ENCODE measurements around the gene TXLNG.

The TXLNG gene

DNA sequence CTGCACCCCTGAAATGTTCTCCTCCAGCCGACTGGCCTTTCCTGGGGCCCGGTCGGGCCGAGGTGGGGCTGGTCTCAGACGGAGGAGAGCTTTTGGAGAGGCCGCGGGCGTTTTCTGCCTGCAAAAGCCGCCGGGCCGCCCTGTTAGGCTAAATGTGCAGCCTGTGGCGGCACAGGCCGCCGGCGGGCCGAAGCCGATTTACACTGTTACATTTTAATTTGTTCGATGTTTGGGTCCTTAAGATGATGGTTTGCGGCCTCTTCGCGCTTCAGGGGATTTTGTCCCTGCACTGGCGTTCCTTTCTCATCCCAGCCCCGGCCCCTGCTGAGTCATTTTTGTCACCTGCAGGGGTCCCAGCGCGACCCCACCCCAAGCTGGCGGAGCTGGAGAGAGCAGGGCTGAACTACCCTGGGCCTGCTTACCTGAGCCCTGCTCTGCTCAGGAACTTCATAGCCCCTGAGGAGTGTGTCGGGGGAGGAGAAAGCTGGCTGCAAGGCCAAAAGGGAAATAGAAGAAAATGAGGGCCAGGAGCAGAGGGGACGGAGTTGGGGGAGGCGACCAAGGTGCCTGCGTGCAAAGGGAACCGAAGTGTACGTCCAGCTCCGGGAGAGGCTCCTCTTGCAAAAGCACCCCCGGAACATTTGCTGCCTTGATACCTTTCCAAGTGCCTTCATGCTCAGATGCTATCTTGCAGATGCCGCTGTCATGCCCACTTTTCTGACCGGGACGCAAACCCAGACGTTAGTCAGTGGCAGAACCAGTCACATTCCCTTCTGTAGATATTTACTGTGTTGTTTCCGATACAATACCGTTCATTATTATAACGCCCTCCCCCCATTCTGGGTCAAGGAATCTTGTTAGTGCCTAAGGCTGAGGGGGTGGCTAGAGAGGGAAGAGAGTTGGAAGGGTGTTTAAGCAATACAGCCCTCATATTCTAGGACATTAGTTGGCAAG lies 84.9 kb downstream of the TXLNG start:
- no peak for DNase-seq (ENCODE audit: low read depth in 3 of 3)

DNA sequence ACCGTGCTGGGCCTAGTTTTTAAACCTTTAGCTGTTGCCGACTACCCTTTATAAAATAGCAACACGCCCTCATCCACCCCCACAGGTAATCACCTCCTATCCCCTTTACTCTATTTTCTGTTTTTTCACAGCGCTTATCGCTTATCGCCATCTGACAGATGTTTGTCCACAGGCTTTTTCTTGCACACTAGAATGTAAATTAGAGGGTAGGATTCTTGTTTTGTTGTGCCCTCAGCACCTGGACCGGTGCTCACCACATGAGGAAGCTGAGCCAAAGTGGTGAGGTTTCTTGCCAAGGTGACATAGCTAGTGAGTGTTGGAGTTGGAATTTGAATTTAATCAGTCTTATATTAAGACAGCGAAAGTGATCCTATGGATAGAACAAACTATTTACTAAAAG lies 86.8 kb downstream of the TXLNG start:
- DNase-seq (ENCODE audit: low read depth in 3 of 3) = no peak

DNA sequence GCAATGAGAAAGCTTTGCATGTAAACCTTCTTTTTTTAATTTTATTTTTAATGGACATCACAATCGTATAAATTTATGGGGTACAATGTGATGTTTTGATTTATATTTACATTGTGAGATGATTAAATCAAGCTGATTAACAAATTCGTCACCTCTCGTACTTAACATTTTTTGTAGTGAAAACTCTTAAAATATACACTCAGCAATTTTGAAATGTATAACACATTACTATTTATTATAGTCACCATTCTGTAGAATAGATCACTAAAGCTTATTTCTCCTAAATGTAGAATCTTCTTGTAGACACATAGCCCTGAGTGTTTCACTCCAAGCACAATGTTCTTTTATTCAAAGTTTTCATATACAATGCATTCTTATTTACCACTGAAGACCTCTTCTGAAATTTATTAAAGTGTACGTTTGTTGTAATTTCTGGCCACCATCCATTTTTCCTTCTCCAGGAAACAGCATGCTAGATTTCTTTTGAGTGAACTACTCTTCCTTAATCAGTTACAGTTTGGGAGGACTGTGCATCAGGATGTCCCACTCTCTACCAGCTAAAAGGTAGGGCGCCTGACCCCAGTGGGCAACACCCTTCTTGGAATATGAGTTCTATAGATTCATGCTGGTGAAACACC lies 88.3 kb downstream of the TXLNG start:
- no peak for DNase-seq (ENCODE audit: low read depth in 3 of 3)

DNA sequence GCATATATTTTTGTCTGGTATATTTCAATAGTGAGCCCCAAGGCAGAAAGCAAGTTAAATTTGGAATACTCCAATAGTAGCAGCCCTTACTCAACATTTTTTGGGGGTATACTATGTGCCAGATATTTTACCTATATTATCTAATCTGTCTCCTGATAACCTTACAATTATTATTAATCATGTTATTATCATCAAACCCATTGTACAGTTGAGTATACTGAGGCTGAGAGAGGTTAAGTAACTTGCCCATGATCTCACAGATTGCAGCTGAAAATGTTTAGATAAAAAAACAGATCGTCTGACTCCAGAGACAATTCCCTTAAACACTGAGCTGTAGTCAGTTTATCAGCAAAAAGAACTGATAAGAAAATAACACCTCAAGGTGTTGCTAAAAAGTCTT lies 90.4 kb downstream of the TXLNG start:
- no peak for DNase-seq (ENCODE audit: low read depth in 3 of 3)

DNA sequence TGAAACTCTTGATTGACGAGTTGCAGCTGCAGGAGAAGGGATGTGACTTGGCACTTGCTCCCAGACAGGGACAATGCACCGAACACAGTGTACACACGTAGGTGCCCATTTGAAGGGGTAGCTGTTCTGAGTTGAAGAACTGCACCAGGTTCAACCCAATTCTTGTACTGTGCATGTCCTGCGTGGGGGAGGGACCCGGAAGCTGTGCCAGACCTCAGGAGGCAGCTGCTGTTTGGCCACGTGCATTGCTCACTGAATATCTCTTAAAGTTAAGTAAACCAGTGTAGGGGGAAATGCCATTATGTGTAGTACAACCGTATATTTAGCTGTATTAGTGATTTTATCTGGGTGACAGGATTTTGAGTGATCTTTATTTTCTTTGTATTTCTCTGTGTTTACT lies 95.9 kb downstream of the TXLNG start:
- peak in 1 of 3 experiments; percentile 6 for DNase-seq (ENCODE audit: low read depth in 3 of 3)

DNA sequence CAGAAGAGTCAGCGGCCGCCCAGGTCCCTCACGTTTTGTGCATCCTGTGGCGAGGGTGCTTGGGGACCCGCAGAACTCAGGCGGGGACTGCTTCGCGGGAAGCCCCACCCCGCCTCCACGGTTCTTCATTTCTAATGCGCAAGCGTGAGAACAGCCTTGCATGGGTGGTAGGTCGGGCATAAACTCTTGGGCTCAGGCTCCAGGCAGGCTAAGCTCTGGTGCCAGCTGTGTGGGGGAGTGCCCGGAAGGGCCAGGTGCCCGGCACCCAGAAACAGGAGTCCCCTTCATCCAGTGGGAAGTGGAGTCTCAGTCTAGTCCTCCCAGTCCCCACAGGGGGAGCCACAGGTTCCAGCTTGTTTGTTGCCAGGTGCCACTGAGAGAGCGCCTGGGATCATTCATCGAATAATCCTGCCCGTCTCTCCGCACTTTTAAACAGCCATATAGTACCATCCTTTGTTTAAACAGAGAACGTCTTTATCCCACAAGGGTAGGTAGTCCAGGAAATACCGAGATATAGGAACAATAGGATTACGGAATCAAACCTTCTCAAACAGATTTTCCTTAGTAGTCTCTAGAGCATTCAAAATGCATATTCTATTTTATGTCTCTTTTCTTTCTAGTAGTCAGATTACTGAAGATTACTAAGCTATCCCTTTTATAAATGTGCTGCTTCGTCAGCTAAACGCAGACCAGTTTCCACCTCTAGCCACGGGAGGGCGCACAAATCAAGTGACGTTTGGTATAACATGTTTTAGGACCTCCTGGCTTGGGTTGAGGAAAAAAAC lies 96.6 kb downstream of the TXLNG start:
- DNase-seq (ENCODE audit: low read depth in 3 of 3) = peak; percentile 34 to 66 (median 35)

DNA sequence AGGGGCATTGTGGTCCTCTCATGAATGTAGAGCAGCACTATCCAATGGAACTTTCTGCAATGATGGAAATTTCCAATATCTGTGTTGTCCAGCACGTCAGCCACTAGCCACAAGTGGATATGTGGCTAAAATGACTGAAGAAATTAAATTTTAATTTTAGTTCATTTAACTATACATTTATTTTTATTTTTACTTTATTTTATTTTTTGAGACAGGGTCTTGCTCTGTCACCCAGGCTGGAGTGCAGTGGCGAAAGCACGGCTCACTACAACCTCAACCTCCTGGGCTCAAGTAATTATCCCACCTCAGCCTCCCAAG lies 97.2 kb downstream of the TXLNG start:
- DNase-seq (ENCODE audit: low read depth in 3 of 3) = no peak

DNA sequence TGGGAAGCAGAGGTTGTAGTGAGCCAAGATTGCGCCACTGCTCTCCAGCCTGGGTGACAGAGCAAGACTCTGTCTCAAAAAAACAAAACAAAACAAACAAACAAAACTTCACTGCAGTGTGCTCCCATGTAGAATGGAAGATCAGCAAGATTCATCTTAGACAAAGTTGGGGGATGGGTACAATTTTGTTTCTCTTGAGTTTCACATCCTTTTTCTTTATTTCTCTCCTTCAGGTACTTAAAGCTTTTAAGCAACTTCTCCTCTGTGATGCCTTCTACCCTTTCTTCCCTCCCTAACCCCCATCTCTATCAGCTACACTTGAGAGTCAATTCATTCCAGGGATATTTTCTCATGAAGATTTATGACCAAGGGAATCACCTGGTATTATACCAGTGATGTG lies 99.4 kb downstream of the TXLNG start:
- DNase-seq (ENCODE audit: low read depth in 3 of 3) = no peak

DNA sequence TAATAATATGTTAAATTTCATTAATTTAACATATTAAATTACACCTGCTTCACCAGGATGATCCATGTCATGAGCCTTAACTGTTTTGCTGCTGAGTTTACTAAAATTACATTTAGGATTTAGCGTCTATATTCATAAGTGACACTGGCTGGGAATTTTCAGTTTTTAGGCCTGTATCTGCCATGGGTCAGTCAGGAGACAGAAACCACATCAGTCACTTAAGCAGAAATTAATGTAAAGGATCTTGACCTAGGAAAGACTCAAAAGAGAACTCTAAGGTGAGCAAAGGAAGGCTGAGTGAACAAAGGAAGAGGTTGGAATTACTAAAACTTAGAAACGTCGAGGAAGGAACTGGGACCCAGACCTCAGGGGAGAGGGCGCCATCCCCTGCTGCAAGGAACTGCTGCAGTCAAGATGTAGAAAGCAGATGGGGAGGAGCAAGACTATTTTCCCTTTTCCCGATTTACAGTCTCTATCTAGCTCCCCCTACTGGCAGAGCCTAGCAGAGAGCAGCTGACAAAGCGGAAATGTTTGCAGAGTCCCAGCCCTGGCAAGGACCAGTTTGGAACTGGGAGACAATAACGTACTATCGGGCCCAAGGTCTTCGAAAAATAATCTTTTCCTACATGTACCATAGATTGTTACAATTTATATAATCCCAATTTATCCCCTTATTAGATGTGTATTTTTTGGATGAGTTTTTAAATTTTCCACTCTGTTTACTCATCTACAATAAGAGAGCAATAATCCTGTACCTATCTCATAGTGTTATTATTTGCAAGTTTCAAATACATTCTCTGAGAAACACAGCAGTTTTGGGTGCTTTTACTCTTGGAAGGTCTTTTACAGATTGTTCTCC lies 106.5 kb downstream of the TXLNG start:
- DNase-seq (ENCODE audit: low read depth in 3 of 3) = peak in 2 of 3 experiments; percentile 33 to 34

Measured in stimulated activated CD4-positive, alpha-beta T cell treated with anti-CD3 and anti-CD28 coated beads, TNF-alpha, amount 100 ng/mL, for 24 hours (primary cell).